Measurements from ENCODE around the gene FATE1. TPM values are rescaled to one million over a fixed set of nuclear protein-coding genes. Genes with fewer than 3 reads are reported as not detected.

Gene FATE1
- total and polyA plus RNA-seq, 2 of the 13 experiments (the other 11 are each of a cell fraction or from before 2014, with no cell fraction given) = not detected

DNA sequence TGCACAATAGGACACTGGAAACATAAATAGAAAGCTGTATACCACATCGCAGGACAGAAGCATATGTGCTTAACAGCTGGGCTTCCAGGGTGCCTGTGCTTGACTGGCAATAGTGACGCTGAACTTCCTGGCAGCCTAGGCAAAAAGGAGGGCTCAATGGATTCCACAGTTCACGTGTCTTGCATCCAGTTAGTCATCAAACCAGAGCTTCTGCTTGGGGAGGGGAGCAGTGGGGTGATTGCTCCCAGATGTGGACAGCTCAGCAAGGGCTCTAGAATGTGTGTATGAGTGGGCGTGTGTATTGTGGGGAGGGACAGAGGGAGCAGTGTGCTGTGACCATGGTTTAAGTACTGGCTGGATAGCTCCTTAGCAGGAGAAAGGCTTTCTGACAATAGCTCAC is 18.3 kb upstream of the FATE1 start (continued):
- TF ChIP-seq, protein P1, sequence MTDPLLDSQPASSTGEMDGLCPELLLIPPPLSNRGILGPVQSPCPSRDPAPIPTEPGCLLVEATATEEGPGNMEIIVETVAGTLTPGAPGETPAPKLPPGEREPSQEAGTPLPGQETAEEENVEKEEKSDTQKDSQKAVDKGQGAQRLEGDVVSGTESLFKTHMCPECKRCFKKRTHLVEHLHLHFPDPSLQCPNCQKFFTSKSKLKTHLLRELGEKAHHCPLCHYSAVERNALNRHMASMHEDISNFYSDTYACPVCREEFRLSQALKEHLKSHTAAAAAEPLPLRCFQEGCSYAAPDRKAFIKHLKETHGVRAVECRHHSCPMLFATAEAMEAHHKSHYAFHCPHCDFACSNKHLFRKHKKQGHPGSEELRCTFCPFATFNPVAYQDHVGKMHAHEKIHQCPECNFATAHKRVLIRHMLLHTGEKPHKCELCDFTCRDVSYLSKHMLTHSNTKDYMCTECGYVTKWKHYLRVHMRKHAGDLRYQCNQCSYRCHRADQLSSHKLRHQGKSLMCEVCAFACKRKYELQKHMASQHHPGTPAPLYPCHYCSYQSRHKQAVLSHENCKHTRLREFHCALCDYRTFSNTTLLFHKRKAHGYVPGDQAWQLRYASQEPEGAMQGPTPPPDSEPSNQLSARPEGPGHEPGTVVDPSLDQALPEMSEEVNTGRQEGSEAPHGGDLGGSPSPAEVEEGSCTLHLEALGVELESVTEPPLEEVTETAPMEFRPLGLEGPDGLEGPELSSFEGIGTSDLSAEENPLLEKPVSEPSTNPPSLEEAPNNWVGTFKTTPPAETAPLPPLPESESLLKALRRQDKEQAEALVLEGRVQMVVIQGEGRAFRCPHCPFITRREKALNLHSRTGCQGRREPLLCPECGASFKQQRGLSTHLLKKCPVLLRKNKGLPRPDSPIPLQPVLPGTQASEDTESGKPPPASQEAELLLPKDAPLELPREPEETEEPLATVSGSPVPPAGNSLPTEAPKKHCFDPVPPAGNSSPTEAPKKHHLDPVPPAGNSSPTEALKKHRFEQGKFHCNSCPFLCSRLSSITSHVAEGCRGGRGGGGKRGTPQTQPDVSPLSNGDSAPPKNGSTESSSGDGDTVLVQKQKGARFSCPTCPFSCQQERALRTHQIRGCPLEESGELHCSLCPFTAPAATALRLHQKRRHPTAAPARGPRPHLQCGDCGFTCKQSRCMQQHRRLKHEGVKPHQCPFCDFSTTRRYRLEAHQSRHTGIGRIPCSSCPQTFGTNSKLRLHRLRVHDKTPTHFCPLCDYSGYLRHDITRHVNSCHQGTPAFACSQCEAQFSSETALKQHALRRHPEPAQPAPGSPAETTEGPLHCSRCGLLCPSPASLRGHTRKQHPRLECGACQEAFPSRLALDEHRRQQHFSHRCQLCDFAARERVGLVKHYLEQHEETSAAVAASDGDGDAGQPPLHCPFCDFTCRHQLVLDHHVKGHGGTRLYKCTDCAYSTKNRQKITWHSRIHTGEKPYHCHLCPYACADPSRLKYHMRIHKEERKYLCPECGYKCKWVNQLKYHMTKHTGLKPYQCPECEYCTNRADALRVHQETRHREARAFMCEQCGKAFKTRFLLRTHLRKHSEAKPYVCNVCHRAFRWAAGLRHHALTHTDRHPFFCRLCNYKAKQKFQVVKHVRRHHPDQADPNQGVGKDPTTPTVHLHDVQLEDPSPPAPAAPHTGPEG (CRISPR knock-in tag; IDR thresholded peaks at IDR 0.05) = no peak
- TF ChIP-seq KAT7 (CRISPR knock-in tag; IDR thresholded peaks at IDR 0.05; ENCODE audit: borderline replicate concordance) = no peak
- no peak for TF ChIP-seq ZBTB3 (CRISPR knock-in tag; IDR thresholded peaks at IDR 0.05; ENCODE audit: borderline replicate concordance, low read depth)
- TF ChIP-seq DNMT3B (CRISPR knock-in tag; conservative IDR thresholded peaks at IDR 0.05) = no peak
- TF ChIP-seq, protein P2, sequence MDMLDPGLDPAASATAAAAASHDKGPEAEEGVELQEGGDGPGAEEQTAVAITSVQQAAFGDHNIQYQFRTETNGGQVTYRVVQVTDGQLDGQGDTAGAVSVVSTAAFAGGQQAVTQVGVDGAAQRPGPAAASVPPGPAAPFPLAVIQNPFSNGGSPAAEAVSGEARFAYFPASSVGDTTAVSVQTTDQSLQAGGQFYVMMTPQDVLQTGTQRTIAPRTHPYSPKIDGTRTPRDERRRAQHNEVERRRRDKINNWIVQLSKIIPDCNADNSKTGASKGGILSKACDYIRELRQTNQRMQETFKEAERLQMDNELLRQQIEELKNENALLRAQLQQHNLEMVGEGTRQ (IDR thresholded peaks at IDR 0.05; ENCODE audit: low read depth, low read length) = no peak
- TF ChIP-seq, protein P2 (CRISPR knock-in tag; IDR thresholded peaks at IDR 0.05; ENCODE audit: borderline replicate concordance) = no peak
- no peak for TF ChIP-seq ZFP36 (IDR thresholded peaks at IDR 0.05; ENCODE audit: borderline replicate concordance, low read depth, low read length, partially characterized antibody)
- no peak for TF ChIP-seq NR3C1 (CRISPR knock-in tag; IDR thresholded peaks at IDR 0.05)
